Mesenchymal stem cell (in vitro differentiated cells and primary cell): ENCODE data around the gene RB1.

Source experiments
- DNase-seq: peaks from one replicate; pipeline ENCODE4 v3.0.0-alpha.2; 2013
- H2AFZ ChIP-seq: one replicate; pipeline ENCODE4 v1.6.1; 2013; ENCODE audit warnings: low read depth, mild to moderate bottlenecking, control low read depth, inconsistent platforms, low read length, moderate library complexity
- H2AK5ac ChIP-seq: 2 replicates; pipeline ENCODE4 v1.6.1; 2013; ENCODE audit warnings: low read length, moderate library complexity, mild to moderate bottlenecking, inconsistent platforms; ENCODE audit not compliant: severe bottlenecking
- H2BK120ac ChIP-seq: one replicate; pipeline ENCODE4 v1.6.1; 2013; ENCODE audit warnings: low read depth, mild to moderate bottlenecking, inconsistent platforms, low read length, moderate library complexity
- H2BK12ac ChIP-seq, 2 experiments: one replicate each; pipeline ENCODE4 v1.6.1; 2013; ENCODE audit warnings: inconsistent platforms in 2 of 2, low read length in 2 of 2, mild to moderate bottlenecking in 2 of 2, moderate library complexity in 2 of 2, control low read depth in 1 of 2
- H2BK15ac ChIP-seq: one replicate; pipeline ENCODE4 v1.6.1; 2013; ENCODE audit warnings: mild to moderate bottlenecking, low read depth, inconsistent platforms; ENCODE audit not compliant: poor library complexity, severe bottlenecking
- H2BK5ac ChIP-seq: 2 replicates; pipeline ENCODE4 v1.6.1; 2013; ENCODE audit warnings: low read depth, mild to moderate bottlenecking, low read length, control low read depth, inconsistent platforms; ENCODE audit not compliant: poor library complexity, severe bottlenecking
- H3K14ac ChIP-seq, 2 experiments: one replicate each; pipeline ENCODE4 v1.6.1; 2013; ENCODE audit warnings: inconsistent platforms in 2 of 2, low read length in 2 of 2, control low read depth in 1 of 2, mild to moderate bottlenecking in 1 of 2, moderate library complexity in 1 of 2
- H3K18ac ChIP-seq, 2 experiments: one replicate each; pipeline ENCODE4 v1.6.1; 2013; ENCODE audit warnings: inconsistent platforms in 2 of 2, low read length in 2 of 2, control low read depth in 1 of 2, low read depth in 1 of 2, mild to moderate bottlenecking in 1 of 2
- H3K23ac ChIP-seq, 2 experiments: one replicate each; pipeline ENCODE4 v1.6.1; 2013; ENCODE audit warnings: inconsistent platforms in 2 of 2, low read length in 2 of 2, mild to moderate bottlenecking in 2 of 2, moderate library complexity in 2 of 2, control low read depth in 1 of 2
- H3K27ac ChIP-seq: 2 replicates; pipeline ENCODE4 v1.5.1; 2013; ENCODE audit warnings: mild to moderate bottlenecking, moderate library complexity, low read length, control low read depth, inconsistent platforms; ENCODE audit not compliant: poor library complexity, severe bottlenecking
- H3K27me3 ChIP-seq, 2 experiments: 2 replicates each; pipeline versions ENCODE4 v1.6.1 to v1.7.0; 2013; ENCODE audit warnings: low read length in 2 of 2, mild to moderate bottlenecking in 2 of 2, moderate library complexity in 2 of 2, control low read depth in 1 of 2, inconsistent platforms in 1 of 2; ENCODE audit not compliant: control insufficient read depth in 1 of 2, insufficient read depth in 1 of 2
- H3K36me3 ChIP-seq, 2 experiments: 2 replicates each; pipeline versions ENCODE4 v1.6.1 to v1.7.0; 2013; ENCODE audit warnings: low read length in 2 of 2, control low read depth in 1 of 2, inconsistent platforms in 1 of 2, low read depth in 1 of 2, mild to moderate bottlenecking in 1 of 2; ENCODE audit not compliant: insufficient read depth in 2 of 2, control insufficient read depth in 1 of 2
- H3K4ac ChIP-seq, 2 experiments: one replicate each; pipeline ENCODE4 v1.6.1; 2013; ENCODE audit warnings: inconsistent platforms in 2 of 2, low read length in 2 of 2, mild to moderate bottlenecking in 2 of 2, moderate library complexity in 2 of 2, control low read depth in 1 of 2, low read depth in 1 of 2
- H3K4me1 ChIP-seq: 2 replicates; pipeline ENCODE4 v1.6.1; 2013; ENCODE audit warnings: low read depth, low read length, control low read depth; ENCODE audit not compliant: control insufficient read depth, insufficient read depth
- H3K4me2 ChIP-seq: 2 replicates; pipeline ENCODE4 v1.6.1; 2013; ENCODE audit warnings: low read length, mild to moderate bottlenecking, inconsistent platforms; ENCODE audit not compliant: poor library complexity, severe bottlenecking
- H3K4me3 ChIP-seq, 2 experiments: 2 replicates each; pipeline versions ENCODE4 v1.5.1 to v1.7.0; 2013; ENCODE audit warnings: low read length in 2 of 2, mild to moderate bottlenecking in 2 of 2, control low read depth in 1 of 2, low read depth in 1 of 2; ENCODE audit not compliant: insufficient read depth in 1 of 2
- H3K79me1 ChIP-seq: replicated peaks from 2 replicates; pipeline ENCODE4 v1.6.1; 2013; ENCODE audit warnings: mild to moderate bottlenecking, control low read depth, low read length, inconsistent platforms; ENCODE audit not compliant: poor library complexity, severe bottlenecking
- H3K9ac ChIP-seq: 2 replicates; pipeline ENCODE4 v1.7.0; 2013; ENCODE audit warnings: mild to moderate bottlenecking, low read length, moderate library complexity
- H3K9me3 ChIP-seq: 2 replicates; pipeline ENCODE4 v1.7.0; 2013; ENCODE audit warnings: mild to moderate bottlenecking, low read length; ENCODE audit not compliant: control insufficient read depth
- H4K8ac ChIP-seq: one replicate; pipeline ENCODE4 v1.6.1; 2013; ENCODE audit warnings: inconsistent platforms, mild to moderate bottlenecking, low read length, moderate library complexity
- H4K91ac ChIP-seq: one replicate; pipeline ENCODE4 v1.6.1; 2013; ENCODE audit warnings: mild to moderate bottlenecking, low read length, inconsistent platforms
- WGBS: methylation state at CpG from one replicate; pipeline ENCODE4 v1.1.7; 2013; ENCODE audit warnings: mixed read lengths; 5-methylcytosine and 5-hydroxymethylcytosine counted together

RB1 gene

GRCh38 chr13:48492470-48493065, 189.0 kb downstream of the RB1 start:
- no peak overlapping the region for H2AK5ac ChIP-seq

GRCh38 chr13:48493066-48493765, 189.7 kb downstream of the RB1 start:
- no peaks in the 10 kb centered on the region for H3K79me1 ChIP-seq
- H3K4me1 ChIP-seq, result no peaks in the 10 kb centered on the region
- peak overlapping the region in 1 of 2 experiments; percentile 48 for H3K18ac ChIP-seq
- no peaks in the 10 kb centered on the region for H3K27me3 ChIP-seq
- H3K27ac ChIP-seq, result no peak overlapping the region
- no peak overlapping the region for H2AK5ac ChIP-seq
- peak overlapping the region in 1 of 2 experiments; percentile 42 for H2BK12ac ChIP-seq
- peak overlapping the region in 1 of 2 experiments; percentile 67 for H3K23ac ChIP-seq
- DNase-seq, result peak; percentile 6
- H4K91ac ChIP-seq, result no peak overlapping the region
- H3K9ac ChIP-seq, result peak overlapping the region; percentile 55
- H4K8ac ChIP-seq, result no peak overlapping the region
- WGBS, result 95% methylated on average over 4 of the region's 4 CpGs
- H3K14ac ChIP-seq, result peak overlapping the region in 1 of 2 experiments; percentile 68
- no peak overlapping the region for H3K4me2 ChIP-seq
- no peaks in the 10 kb centered on the region for H3K9me3 ChIP-seq
- H2BK5ac ChIP-seq, result no peak overlapping the region
- peaks cover 4 to 10% of the 10 kb centered on the region in 2 experiments for H3K36me3 ChIP-seq
- no peak overlapping the region for H2AFZ ChIP-seq
- H2BK120ac ChIP-seq, result no peak overlapping the region
- no peak overlapping the region for H3K4ac ChIP-seq
- peak overlapping the region in 1 of 2 experiments; percentile 67 for H3K4me3 ChIP-seq
- H2BK15ac ChIP-seq, result no peak overlapping the region

More at GRCh38 chr13:48492470-48493065, 189.0 kb downstream of the RB1 start:
- Histone ChIP-seq H3K36me3 (peaks cover 6% of the 10 kb centered on the region in 2 experiments), H2BK5ac (no peak overlapping the region), H2BK15ac (no peak overlapping the region), H2AFZ (no peak overlapping the region), H2BK120ac (no peak overlapping the region), H3K4me3 (peak overlapping the region in 1 of 2 experiments; percentile 67), H3K4me2 (no peak overlapping the region), H3K18ac (peak overlapping the region; percentile 54 to 69), H3K23ac (no peak overlapping the region), H2BK12ac (no peak overlapping the region), H3K4me1 (no peaks in the 10 kb centered on the region), H3K4ac (no peak overlapping the region), H3K9me3 (no peaks in the 10 kb centered on the region), H3K9ac (peak overlapping the region; percentile 55), H4K8ac (peak overlapping the region; percentile 92), H3K27me3 (no peaks in the 10 kb centered on the region), H3K79me1 (no peaks in the 10 kb centered on the region), H3K14ac (no peak overlapping the region), H3K27ac (no peak overlapping the region), H4K91ac (peak overlapping the region; percentile 41)
- 64% methylated on average over 16 of the region's 16 CpGs for WGBS
- DNase-seq, result peak; percentile 51

- H2BK5ac ChIP-seq, result no peak overlapping the region
- 88% methylated on average over 1 of the region's 2 CpGs for WGBS
- H4K91ac ChIP-seq, result no peak overlapping the region
- H3K36me3 ChIP-seq, result peaks cover 3 to 10% of the 10 kb centered on the region in 2 experiments
- no peak overlapping the region for H2BK15ac ChIP-seq
- DNase-seq, result no peak
- H3K14ac ChIP-seq, result no peak overlapping the region
- no peak overlapping the region for H2BK12ac ChIP-seq
- no peak overlapping the region for H3K4ac ChIP-seq
- no peak overlapping the region for H3K23ac ChIP-seq
- no peak overlapping the region for H2BK120ac ChIP-seq
- H3K27ac ChIP-seq, result no peak overlapping the region
- H4K8ac ChIP-seq, result no peak overlapping the region
- no peaks in the 10 kb centered on the region for H3K4me1 ChIP-seq
- no peak overlapping the region for H3K4me3 ChIP-seq
- no peak overlapping the region for H2AK5ac ChIP-seq
- H3K4me2 ChIP-seq, result no peak overlapping the region
- H3K9ac ChIP-seq, result no peak overlapping the region
- no peaks in the 10 kb centered on the region for H3K27me3 ChIP-seq
- H2AFZ ChIP-seq, result no peak overlapping the region
- H3K18ac ChIP-seq, result no peak overlapping the region
- no peaks in the 10 kb centered on the region for H3K9me3 ChIP-seq
- H3K79me1 ChIP-seq, result no peaks in the 10 kb centered on the region
Measured at GRCh38 chr13:48493851-48494250, 190.3 kb downstream of the RB1 start.

GRCh38 chr13:48494874-48495273, 191.3 kb downstream of the RB1 start:
- Histone ChIP-seq H2BK15ac (no peak overlapping the region), H3K79me1 (no peaks in the 10 kb centered on the region), H3K27me3 (no peaks in the 10 kb centered on the region), H3K14ac (no peak overlapping the region), H3K4ac (no peak overlapping the region), H3K36me3 (peaks cover 0 to 10% of the 10 kb centered on the region in 2 experiments), H3K27ac (no peak overlapping the region), H3K23ac (no peak overlapping the region), H2BK120ac (no peak overlapping the region), H3K9me3 (no peaks in the 10 kb centered on the region), H3K18ac (no peak overlapping the region), H2AK5ac (no peak overlapping the region), H2BK5ac (no peak overlapping the region), H4K8ac (no peak overlapping the region), H4K91ac (no peak overlapping the region), H3K4me1 (no peaks in the 10 kb centered on the region), H3K9ac (no peak overlapping the region), H2AFZ (no peak overlapping the region), H3K4me2 (no peak overlapping the region), H3K4me3 (no peak overlapping the region), H2BK12ac (no peak overlapping the region)
- WGBS, result no CpG with 5 or more reads among the region's 1 CpG
- DNase-seq, result no peak
